Loucy (cell line): ENCODE results near the gene OBP2A.

Experiments
- H2AFZ ChIP-seq: fragments of 200-600 bp; sonication (generic); 2 replicates; pipeline ENCODE4 v1.6.0; 2016; ENCODE audit warnings: antibody characterized with exemption, mild to moderate bottlenecking, low read length, moderate library complexity
- H3F3A ChIP-seq: fragments of 200-600 bp; 2 replicates; pipeline ENCODE4 v1.6.0; 2016; ENCODE audit warnings: antibody characterized with exemption, low read depth, mild to moderate bottlenecking
- H3K27me3 ChIP-seq: fragments of 200-600 bp; sonication (generic); 2 replicates; pipeline ENCODE4 v1.6.1; 2014; ENCODE audit warnings: low read length, mild to moderate bottlenecking; ENCODE audit not compliant: insufficient read depth, poor library complexity, severe bottlenecking
- H3K36me3 ChIP-seq: fragments of 200-600 bp; sonication (generic); 2 replicates; pipeline ENCODE4 v1.6.1; 2016; ENCODE audit warnings: low read length; ENCODE audit not compliant: insufficient read depth
- H3K4me1 ChIP-seq: fragments of 200-600 bp; sonication (generic); 2 replicates; pipeline ENCODE4 v1.5.1; 2014; ENCODE audit warnings: low read length, mild to moderate bottlenecking; ENCODE audit not compliant: insufficient read depth, poor library complexity, severe bottlenecking
- H3K4me2 ChIP-seq: fragments of 200-600 bp; sonication (generic); 2 replicates; pipeline ENCODE4 v1.6.0; 2014; ENCODE audit warnings: antibody characterized with exemption, low read length, low read depth, mild to moderate bottlenecking; ENCODE audit not compliant: poor library complexity, severe bottlenecking
- H3K4me3 ChIP-seq: fragments of 200-600 bp; sonication (generic); 2 replicates; pipeline ENCODE4 v1.5.1; 2014; ENCODE audit warnings: low read length, mild to moderate bottlenecking, mixed read lengths; ENCODE audit not compliant: poor library complexity, severe bottlenecking
- H3K79me2 ChIP-seq: fragments of 200-600 bp; sonication (generic); 2 replicates; pipeline ENCODE4 v1.6.1; 2014; ENCODE audit warnings: low read length; ENCODE audit not compliant: insufficient read depth
- H3K9ac ChIP-seq: fragments of 200-600 bp; sonication (generic); 2 replicates; pipeline ENCODE4 v1.6.0; 2014; ENCODE audit warnings: mild to moderate bottlenecking, low read depth, low read length, moderate library complexity; ENCODE audit not compliant: poor library complexity, severe bottlenecking
- H3K9me2 ChIP-seq: fragments of 200-600 bp; sonication (generic); replicated peaks from 2 replicates; pipeline ENCODE4 v1.6.1; 2016; ENCODE audit warnings: low read depth, low read length, mixed read lengths
- H3K9me3 ChIP-seq: fragments of 200-600 bp; sonication (generic); 2 replicates; pipeline ENCODE4 v1.6.1; 2014; ENCODE audit warnings: mild to moderate bottlenecking, antibody characterized with exemption, low read length, low read depth; ENCODE audit not compliant: insufficient read depth
- H4K20me1 ChIP-seq: fragments of 200-600 bp; sonication (generic); 2 replicates; pipeline ENCODE4 v1.6.0; 2014; ENCODE audit warnings: antibody characterized with exemption, low read length, mild to moderate bottlenecking; ENCODE audit not compliant: insufficient read depth, poor library complexity, severe bottlenecking
- EZH2phosphoT487 ChIP-seq: fragments of 200-600 bp; IDR thresholded peaks from 2 replicates; pipeline ENCODE4 v1.6.1; 2018; ENCODE audit warnings: antibody characterized with exemption, mild to moderate bottlenecking, moderate library complexity, borderline replicate concordance
- TF ChIP-seq, protein P1 (sequence below): fragments of 200-600 bp; sonication (generic); conservative IDR thresholded peaks from 2 replicates; pipeline ENCODE4 v1.5.1; 2014; ENCODE audit warnings: mild to moderate bottlenecking, antibody characterized with exemption, low read length

The OBP2A gene

DNA sequence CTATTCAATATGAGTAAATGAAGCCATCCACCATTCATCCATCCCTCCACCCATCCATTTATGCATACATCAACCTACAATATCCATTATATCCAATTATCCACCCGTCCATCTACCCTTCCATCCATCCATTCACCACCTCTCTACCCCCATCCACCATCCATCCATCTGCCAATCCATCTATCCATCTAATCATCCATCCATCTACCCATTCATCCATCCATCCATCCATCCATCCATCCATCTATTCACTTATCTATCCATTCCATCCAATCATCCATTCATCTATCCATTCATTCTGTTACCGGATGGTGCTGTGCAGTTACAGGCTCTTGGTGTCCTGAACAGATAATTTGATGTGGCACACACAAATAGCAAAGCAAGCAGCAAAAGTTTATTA lies 26.3 kb downstream of the OBP2A start:
- Histone ChIP-seq H3K79me2 (no peaks in the 10 kb centered on the region), H3K9ac (no peak overlapping the region), H3K9me3 (no peaks in the 10 kb centered on the region; the same call in 1 of the 2 replicates), H3K4me2 (no peak overlapping the region), H3K4me3 (no peak overlapping the region), H3F3A (no peaks in the 10 kb centered on the region), H2AFZ (no peak overlapping the region), H3K4me1 (no peaks in the 10 kb centered on the region), H3K36me3 (no peaks in the 10 kb centered on the region), H3K9me2 (no peaks in the 10 kb centered on the region), H4K20me1 (no peaks in the 10 kb centered on the region), H3K27me3 (no peaks in the 10 kb centered on the region)
- TF ChIP-seq, protein P1, sequence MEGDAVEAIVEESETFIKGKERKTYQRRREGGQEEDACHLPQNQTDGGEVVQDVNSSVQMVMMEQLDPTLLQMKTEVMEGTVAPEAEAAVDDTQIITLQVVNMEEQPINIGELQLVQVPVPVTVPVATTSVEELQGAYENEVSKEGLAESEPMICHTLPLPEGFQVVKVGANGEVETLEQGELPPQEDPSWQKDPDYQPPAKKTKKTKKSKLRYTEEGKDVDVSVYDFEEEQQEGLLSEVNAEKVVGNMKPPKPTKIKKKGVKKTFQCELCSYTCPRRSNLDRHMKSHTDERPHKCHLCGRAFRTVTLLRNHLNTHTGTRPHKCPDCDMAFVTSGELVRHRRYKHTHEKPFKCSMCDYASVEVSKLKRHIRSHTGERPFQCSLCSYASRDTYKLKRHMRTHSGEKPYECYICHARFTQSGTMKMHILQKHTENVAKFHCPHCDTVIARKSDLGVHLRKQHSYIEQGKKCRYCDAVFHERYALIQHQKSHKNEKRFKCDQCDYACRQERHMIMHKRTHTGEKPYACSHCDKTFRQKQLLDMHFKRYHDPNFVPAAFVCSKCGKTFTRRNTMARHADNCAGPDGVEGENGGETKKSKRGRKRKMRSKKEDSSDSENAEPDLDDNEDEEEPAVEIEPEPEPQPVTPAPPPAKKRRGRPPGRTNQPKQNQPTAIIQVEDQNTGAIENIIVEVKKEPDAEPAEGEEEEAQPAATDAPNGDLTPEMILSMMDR, result no peak
- TF ChIP-seq EZH2phosphoT487, result no peak

DNA sequence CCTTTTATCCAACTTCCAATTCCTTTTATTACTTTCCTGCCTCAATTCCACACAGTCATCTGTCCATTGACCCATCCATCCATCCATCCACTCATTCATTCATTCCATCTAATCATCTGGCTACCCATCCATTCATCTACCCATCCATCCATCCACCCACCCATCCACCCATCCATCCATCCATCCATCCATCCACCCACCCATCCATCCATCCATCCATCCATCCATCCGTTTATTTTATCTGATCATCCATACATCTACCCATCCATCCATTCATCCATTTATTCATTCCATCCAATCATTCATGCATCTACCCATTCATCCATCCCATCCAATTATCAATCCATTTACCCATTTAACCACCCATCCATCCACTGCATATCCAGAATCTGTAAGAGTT lies 27.2 kb downstream of the OBP2A start:
- TF ChIP-seq, protein P1, result no peak
- TF ChIP-seq EZH2phosphoT487, result no peak
- no peaks in the 10 kb centered on the region for H3K27me3 ChIP-seq
- H3K4me2 ChIP-seq, result no peak overlapping the region
- H3K9me3 ChIP-seq, result no peaks in the 10 kb centered on the region; the same call in 1 of the 2 replicates
- H3K79me2 ChIP-seq, result no peaks in the 10 kb centered on the region
- H3K4me1 ChIP-seq, result no peaks in the 10 kb centered on the region
- H3F3A ChIP-seq, result no peaks in the 10 kb centered on the region
- no peaks in the 10 kb centered on the region for H3K9me2 ChIP-seq
- no peak overlapping the region for H3K4me3 ChIP-seq
- H3K36me3 ChIP-seq, result no peaks in the 10 kb centered on the region
- no peak overlapping the region for H3K9ac ChIP-seq
- H4K20me1 ChIP-seq, result no peaks in the 10 kb centered on the region
- H2AFZ ChIP-seq, result no peak overlapping the region

DNA sequence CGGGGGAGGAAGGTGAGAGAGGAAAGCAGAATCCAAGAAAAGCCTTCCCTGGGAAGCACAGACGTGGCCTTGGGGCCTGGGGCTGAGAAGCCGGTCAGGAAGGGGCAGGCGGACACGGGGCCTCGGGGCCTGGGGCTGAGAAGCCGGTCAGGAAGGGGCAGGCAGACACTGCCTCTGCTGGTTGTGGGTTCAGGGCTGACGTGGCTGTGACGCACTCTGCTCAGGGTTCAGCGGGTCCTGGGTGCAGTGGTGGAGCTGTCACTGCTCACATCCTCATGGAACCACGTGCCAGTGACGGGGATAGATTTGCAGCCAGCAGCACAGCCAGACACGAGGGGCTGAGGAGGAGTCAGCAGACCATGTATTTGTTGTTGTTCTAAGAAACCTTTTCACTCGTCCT lies 28.4 kb downstream of the OBP2A start:
- Histone ChIP-seq H3K9me3 (no peaks in the 10 kb centered on the region; the same call in 1 of the 2 replicates), H3F3A (no peaks in the 10 kb centered on the region), H3K36me3 (no peaks in the 10 kb centered on the region), H3K4me2 (no peak overlapping the region), H3K79me2 (no peaks in the 10 kb centered on the region), H4K20me1 (no peaks in the 10 kb centered on the region), H3K9ac (no peak overlapping the region), H3K4me1 (no peaks in the 10 kb centered on the region), H3K27me3 (no peaks in the 10 kb centered on the region), H2AFZ (no peak overlapping the region), H3K9me2 (no peaks in the 10 kb centered on the region), H3K4me3 (no peak overlapping the region)
- TF ChIP-seq, protein P1, result no peak
- no peak for TF ChIP-seq EZH2phosphoT487
